Measurements from ENCODE around the gene ZFR.
"Not testable (repeated sequence)": the region's sequence is repeated elsewhere in the genome, so short reads cannot be mapped to it uniquely, and the experiment has no call there.

Gene ZFR

GRCh38 chr5:32353420-32353819 is 91.1 kb downstream of the ZFR start:
- FAIRE-seq = no peak

GRCh38 chr5:32352685-32353084 is 91.9 kb downstream of the ZFR start:
- no peak for FAIRE-seq

- no peak for FAIRE-seq
Measured at GRCh38 chr5:32346869-32347268, 97.7 kb downstream of the ZFR start.

- no peak for FAIRE-seq
Measured at GRCh38 chr5:32343058-32343672, 101.4 kb downstream of the ZFR start.

GRCh38 chr5:32342656-32343055 is 101.9 kb downstream of the ZFR start:
- no peak for FAIRE-seq

GRCh38 chr5:32339878-32340277 is 104.7 kb downstream of the ZFR start:
- FAIRE-seq = no peak

GRCh38 chr5:32339198-32339597 is 105.3 kb downstream of the ZFR start:
- FAIRE-seq = peak; percentile 34

- no peak for FAIRE-seq
Measured at GRCh38 chr5:32332966-32333365, 111.6 kb downstream of the ZFR start.

- no peak for FAIRE-seq
Measured at GRCh38 chr5:32332361-32332760, 112.2 kb downstream of the ZFR start.

GRCh38 chr5:32331935-32332274 is 112.6 kb downstream of the ZFR start:
- FAIRE-seq = no peak

GRCh38 chr5:32331217-32331934 is 113.2 kb downstream of the ZFR start:
- no peak for FAIRE-seq

- FAIRE-seq = no peak
Measured at GRCh38 chr5:32330126-32330971, 114.2 kb downstream of the ZFR start.

- no peak for FAIRE-seq
Measured at GRCh38 chr5:32329395-32329834, 115.1 kb downstream of the ZFR start.

- no peak for FAIRE-seq
Measured at GRCh38 chr5:32326216-32326772, 118.2 kb downstream of the ZFR start.

- no peak for FAIRE-seq
Measured at GRCh38 chr5:32325616-32326015, 118.9 kb downstream of the ZFR start.

GRCh38 chr5:32325062-32325461 is 119.5 kb downstream of the ZFR start:
- no peak for FAIRE-seq

GRCh38 chr5:32323741-32324140 is 120.8 kb downstream of the ZFR start:
- no peak for FAIRE-seq

- FAIRE-seq = no peak
Measured at GRCh38 chr5:32322882-32323281, 121.7 kb downstream of the ZFR start.

- FAIRE-seq = not testable (repeated sequence)
Measured at GRCh38 chr5:32321787-32322186, 122.8 kb downstream of the ZFR start.

GRCh38 chr5:32320576-32320975 is 124.0 kb downstream of the ZFR start:
- FAIRE-seq = no peak

GRCh38 chr5:32319926-32320543 is 124.5 kb downstream of the ZFR start:
- FAIRE-seq = no peak

- FAIRE-seq = no peak
Measured at GRCh38 chr5:32319392-32319791, 125.1 kb downstream of the ZFR start.

GRCh38 chr5:32317041-32317440 is 127.5 kb downstream of the ZFR start:
- no peak for FAIRE-seq

All from TTC549 (cell line).